WTC11 (cell line): ENCODE results near the gene LARGE1. TPM values are rescaled to one million over a fixed set of nuclear protein-coding genes. Genes with fewer than 3 reads are reported as not detected.

Experiments
- ATAC-seq: fragments of 200-7000 bp; cut with Tn5 transposase; 2 replicates; pipeline ENCODE4 v1.10.0; 2021; ENCODE audit warnings: mild to moderate bottlenecking, moderate library complexity
- CTCF ChIA-PET: fragments of 300-600 bp; sonication (Branson Sonifier 250); formaldehyde crosslinking; loops from one replicate; lab custom pipeline; 2021; ENCODE audit warnings: antibody characterized with exemption; lab: Charles Lee
- POLR2A ChIA-PET: fragments of 350-600 bp; sonication (Branson Sonifier 250); formaldehyde crosslinking; loops from one replicate; lab custom pipeline; 2021; ENCODE audit warnings: antibody characterized with exemption; lab: Charles Lee
- DNase-seq: peaks from one replicate; pipeline ENCODE4 v3.0.0; 2021; ENCODE audit warnings: low spot score
- H3K27ac Mint-ChIP-seq: 2 replicates; pipeline ENCODE4 v1.8.0; 2021; ENCODE audit warnings: mixed read lengths
- H3K27me3 Mint-ChIP-seq: 2 replicates; pipeline ENCODE4 v1.8.0; 2021; ENCODE audit warnings: low read depth, mild to moderate bottlenecking, moderate library complexity, mixed read lengths
- H3K36me3 Mint-ChIP-seq: 2 replicates; pipeline ENCODE4 v1.8.0; 2021; ENCODE audit warnings: mixed read lengths
- H3K4me1 Mint-ChIP-seq: 2 replicates; pipeline ENCODE4 v1.8.0; 2022; ENCODE audit warnings: mixed read lengths
- H3K4me3 Mint-ChIP-seq: 2 replicates; pipeline ENCODE4 v1.8.0; 2021; ENCODE audit warnings: mild to moderate bottlenecking, moderate library complexity, mixed read lengths
- H3K9me3 Mint-ChIP-seq: 2 replicates; pipeline ENCODE4 v1.8.0; 2021; ENCODE audit warnings: mixed read lengths
- ELF4 ChIP-seq: sonication (generic); formaldehyde crosslinking; IDR thresholded peaks from 2 replicates; pipeline ENCODE4 v1.8.1; 2022; ENCODE audit warnings: low read depth, mild to moderate bottlenecking, moderate library complexity, missing genetic modification reagents
- FOXK1 ChIP-seq: sonication (generic); formaldehyde crosslinking; IDR thresholded peaks from 2 replicates; pipeline ENCODE4 v1.8.0; 2022; ENCODE audit warnings: mild to moderate bottlenecking, moderate library complexity, missing genetic modification reagents
- GABPB1 ChIP-seq: sonication (generic); formaldehyde crosslinking; IDR thresholded peaks from 2 replicates; pipeline ENCODE4 v1.8.1; 2023; ENCODE audit warnings: mild to moderate bottlenecking, missing genetic modification reagents
- GTF2I ChIP-seq: fragments of 250-450 bp; sonication (Bioruptor Pico); conservative IDR thresholded peaks from 2 replicates; pipeline ENCODE4 v1.4.0; 2021; ENCODE audit warnings: mild to moderate bottlenecking
- MXD4 ChIP-seq: fragments of 250-450 bp; sonication (Bioruptor Pico); IDR thresholded peaks from 2 replicates; pipeline ENCODE4 v1.8.0; 2021; ENCODE audit warnings: mild to moderate bottlenecking, moderate library complexity, borderline replicate concordance
- NFATC4 ChIP-seq: fragments of 250-450 bp; sonication (Bioruptor Pico); IDR thresholded peaks from 2 replicates; pipeline ENCODE4 v1.9.0; 2021; ENCODE audit warnings: mild to moderate bottlenecking
- RORB ChIP-seq: fragments of 250-450 bp; sonication (Bioruptor Pico); IDR thresholded peaks from 2 replicates; pipeline ENCODE4 v1.9.0; 2021; ENCODE audit warnings: mild to moderate bottlenecking
- SMAD3 ChIP-seq: sonication (generic); formaldehyde crosslinking; IDR thresholded peaks from 2 replicates; pipeline ENCODE4 v1.8.0; 2022; ENCODE audit warnings: missing genetic modification reagents, mild to moderate bottlenecking, borderline replicate concordance
- SP1 ChIP-seq: sonication (generic); formaldehyde crosslinking; conservative IDR thresholded peaks from 2 replicates; pipeline ENCODE4 v1.8.1; 2022; ENCODE audit warnings: missing genetic modification reagents
- TEAD4 ChIP-seq: sonication (generic); formaldehyde crosslinking; IDR thresholded peaks from 2 replicates; pipeline ENCODE4 v1.8.0; 2022; ENCODE audit warnings: mild to moderate bottlenecking, missing genetic modification reagents
- ZNF138 ChIP-seq: sonication (generic); formaldehyde crosslinking; conservative IDR thresholded peaks from 2 replicates; pipeline ENCODE4 v1.8.1; 2022; ENCODE audit warnings: mild to moderate bottlenecking, moderate library complexity, missing genetic modification reagents
- total RNA-seq: library from RNA; stranded (reverse); gene quantifications from 3 replicates; pipeline ENCODE4 v1.2.3, GENCODE V29; 2021
- TF ChIP-seq, protein P1 (sequence below): sonication (generic); formaldehyde crosslinking; conservative IDR thresholded peaks from 2 replicates; pipeline ENCODE4 v1.8.1; 2023; ENCODE audit warnings: mild to moderate bottlenecking, low read depth, missing genetic modification reagents, moderate library complexity
- TF ChIP-seq, protein P2 (sequence below): sonication (generic); formaldehyde crosslinking; IDR thresholded peaks from 2 replicates; pipeline ENCODE4 v1.8.1; 2023; ENCODE audit warnings: mild to moderate bottlenecking, missing genetic modification reagents, borderline replicate concordance
- TF ChIP-seq, protein P3 (sequence below): sonication (generic); formaldehyde crosslinking; IDR thresholded peaks from 2 replicates; pipeline ENCODE4 v1.8.0; 2023; ENCODE audit warnings: missing genetic modification reagents
- TF ChIP-seq, protein P4 (sequence below): sonication (generic); formaldehyde crosslinking; IDR thresholded peaks from 2 replicates; pipeline ENCODE4 v1.8.0; 2022; ENCODE audit warnings: missing genetic modification reagents
- TF ChIP-seq, protein P5 (sequence below): sonication (generic); formaldehyde crosslinking; IDR thresholded peaks from 2 replicates; pipeline ENCODE4 v1.8.1; 2022; ENCODE audit warnings: low read depth, missing genetic modification reagents, borderline replicate concordance
- TF ChIP-seq, protein P6 (sequence below): sonication (generic); formaldehyde crosslinking; IDR thresholded peaks from 2 replicates; pipeline ENCODE4 v1.8.1; 2023; ENCODE audit warnings: mild to moderate bottlenecking, missing genetic modification reagents
- TF ChIP-seq, protein P7 (sequence below): sonication (generic); formaldehyde crosslinking; IDR thresholded peaks from 2 replicates; pipeline ENCODE4 v1.8.1; 2023; ENCODE audit warnings: mild to moderate bottlenecking, missing genetic modification reagents

The LARGE1 gene
- total RNA-seq, 1 experiment from 2014 or later = 72.6 TPM

DNA sequence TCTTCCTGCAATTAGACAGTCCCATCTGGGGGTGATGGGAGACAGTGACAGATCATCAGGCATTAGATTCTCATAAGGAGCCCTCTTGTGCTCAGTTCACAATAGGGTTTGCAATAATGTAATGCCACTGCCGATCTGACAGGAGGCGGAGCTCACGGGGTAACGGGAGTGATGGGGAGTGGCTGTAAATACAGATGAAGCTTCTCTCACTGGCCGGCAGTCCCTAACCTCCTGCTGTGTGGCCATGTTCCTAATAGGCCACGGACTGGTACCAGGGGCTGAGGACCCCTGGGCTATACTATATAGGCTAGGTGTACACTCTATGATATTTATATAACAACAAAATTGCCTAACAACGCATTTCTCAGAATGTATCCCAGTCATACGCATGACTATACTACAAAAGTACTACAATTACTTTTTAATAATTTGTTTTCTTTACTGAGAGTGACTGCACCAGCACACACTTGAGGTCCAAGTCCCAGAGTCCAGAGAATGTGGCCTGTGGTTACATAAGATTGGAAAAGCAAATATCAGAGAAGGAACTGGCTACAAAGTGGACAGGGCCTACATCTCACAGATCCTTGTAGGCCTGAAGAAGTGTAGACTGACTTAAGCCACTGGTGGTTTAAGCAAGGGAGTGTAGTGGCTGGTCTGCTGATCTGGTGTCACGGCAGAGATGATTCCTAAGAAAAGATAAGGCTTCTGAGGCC, 200.0 kb downstream of the LARGE1 start (continued):
- TF ChIP-seq, protein P1, sequence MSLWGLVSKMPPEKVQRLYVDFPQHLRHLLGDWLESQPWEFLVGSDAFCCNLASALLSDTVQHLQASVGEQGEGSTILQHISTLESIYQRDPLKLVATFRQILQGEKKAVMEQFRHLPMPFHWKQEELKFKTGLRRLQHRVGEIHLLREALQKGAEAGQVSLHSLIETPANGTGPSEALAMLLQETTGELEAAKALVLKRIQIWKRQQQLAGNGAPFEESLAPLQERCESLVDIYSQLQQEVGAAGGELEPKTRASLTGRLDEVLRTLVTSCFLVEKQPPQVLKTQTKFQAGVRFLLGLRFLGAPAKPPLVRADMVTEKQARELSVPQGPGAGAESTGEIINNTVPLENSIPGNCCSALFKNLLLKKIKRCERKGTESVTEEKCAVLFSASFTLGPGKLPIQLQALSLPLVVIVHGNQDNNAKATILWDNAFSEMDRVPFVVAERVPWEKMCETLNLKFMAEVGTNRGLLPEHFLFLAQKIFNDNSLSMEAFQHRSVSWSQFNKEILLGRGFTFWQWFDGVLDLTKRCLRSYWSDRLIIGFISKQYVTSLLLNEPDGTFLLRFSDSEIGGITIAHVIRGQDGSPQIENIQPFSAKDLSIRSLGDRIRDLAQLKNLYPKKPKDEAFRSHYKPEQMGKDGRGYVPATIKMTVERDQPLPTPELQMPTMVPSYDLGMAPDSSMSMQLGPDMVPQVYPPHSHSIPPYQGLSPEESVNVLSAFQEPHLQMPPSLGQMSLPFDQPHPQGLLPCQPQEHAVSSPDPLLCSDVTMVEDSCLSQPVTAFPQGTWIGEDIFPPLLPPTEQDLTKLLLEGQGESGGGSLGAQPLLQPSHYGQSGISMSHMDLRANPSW = no peak
- TF ChIP-seq, protein P2, sequence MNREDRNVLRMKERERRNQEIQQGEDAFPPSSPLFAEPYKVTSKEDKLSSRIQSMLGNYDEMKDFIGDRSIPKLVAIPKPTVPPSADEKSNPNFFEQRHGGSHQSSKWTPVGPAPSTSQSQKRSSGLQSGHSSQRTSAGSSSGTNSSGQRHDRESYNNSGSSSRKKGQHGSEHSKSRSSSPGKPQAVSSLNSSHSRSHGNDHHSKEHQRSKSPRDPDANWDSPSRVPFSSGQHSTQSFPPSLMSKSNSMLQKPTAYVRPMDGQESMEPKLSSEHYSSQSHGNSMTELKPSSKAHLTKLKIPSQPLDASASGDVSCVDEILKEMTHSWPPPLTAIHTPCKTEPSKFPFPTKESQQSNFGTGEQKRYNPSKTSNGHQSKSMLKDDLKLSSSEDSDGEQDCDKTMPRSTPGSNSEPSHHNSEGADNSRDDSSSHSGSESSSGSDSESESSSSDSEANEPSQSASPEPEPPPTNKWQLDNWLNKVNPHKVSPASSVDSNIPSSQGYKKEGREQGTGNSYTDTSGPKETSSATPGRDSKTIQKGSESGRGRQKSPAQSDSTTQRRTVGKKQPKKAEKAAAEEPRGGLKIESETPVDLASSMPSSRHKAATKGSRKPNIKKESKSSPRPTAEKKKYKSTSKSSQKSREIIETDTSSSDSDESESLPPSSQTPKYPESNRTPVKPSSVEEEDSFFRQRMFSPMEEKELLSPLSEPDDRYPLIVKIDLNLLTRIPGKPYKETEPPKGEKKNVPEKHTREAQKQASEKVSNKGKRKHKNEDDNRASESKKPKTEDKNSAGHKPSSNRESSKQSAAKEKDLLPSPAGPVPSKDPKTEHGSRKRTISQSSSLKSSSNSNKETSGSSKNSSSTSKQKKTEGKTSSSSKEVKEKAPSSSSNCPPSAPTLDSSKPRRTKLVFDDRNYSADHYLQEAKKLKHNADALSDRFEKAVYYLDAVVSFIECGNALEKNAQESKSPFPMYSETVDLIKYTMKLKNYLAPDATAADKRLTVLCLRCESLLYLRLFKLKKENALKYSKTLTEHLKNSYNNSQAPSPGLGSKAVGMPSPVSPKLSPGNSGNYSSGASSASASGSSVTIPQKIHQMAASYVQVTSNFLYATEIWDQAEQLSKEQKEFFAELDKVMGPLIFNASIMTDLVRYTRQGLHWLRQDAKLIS (CRISPR knock-in tag) = no peak
- no peak for TF ChIP-seq ELF4 (CRISPR knock-in tag)
- no peak for TF ChIP-seq TEAD4 (CRISPR knock-in tag)

DNA sequence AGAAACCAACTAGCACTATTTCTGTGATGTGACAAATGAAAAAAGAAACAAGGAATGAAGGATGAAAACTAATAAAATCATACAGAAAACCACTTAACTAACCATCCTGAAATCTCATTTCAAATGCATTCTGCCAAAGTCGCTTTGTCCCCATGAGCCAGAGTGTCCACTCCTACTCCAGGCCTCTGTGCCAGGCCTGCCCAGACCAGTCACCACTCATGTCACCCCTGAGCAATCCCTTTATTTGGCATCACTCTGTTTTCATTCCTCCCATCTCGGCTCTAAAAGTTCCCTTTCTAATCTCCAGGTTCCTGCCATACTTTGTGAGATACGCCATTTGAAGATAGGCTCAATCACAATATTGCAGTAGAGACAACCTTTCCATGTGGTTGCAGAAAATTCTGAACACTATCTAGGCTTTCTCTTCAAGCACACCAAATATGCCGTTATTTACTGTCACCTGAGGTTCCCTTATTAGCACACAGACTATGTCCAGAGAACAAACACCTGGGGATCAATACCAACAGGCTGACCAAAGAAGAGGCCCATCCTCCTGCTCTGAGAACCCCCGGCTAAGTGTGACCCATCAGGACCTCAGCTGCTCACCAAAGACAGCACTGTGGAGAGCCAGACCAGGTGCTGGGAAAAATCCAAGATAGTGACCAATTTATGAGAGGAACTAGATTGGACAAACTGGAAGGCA, 202.4 kb downstream of the LARGE1 start:
- no peak overlapping the region for H3K27ac Mint-ChIP-seq
- H3K4me1 Mint-ChIP-seq = peaks cover 3% of the 10 kb centered on the region
- no peak overlapping the region for H3K4me3 Mint-ChIP-seq
- H3K9me3 Mint-ChIP-seq = peaks cover 38% of the 10 kb centered on the region
- no peak for DNase-seq
- peaks cover 40% of the 10 kb centered on the region for H3K36me3 Mint-ChIP-seq
- POLR2A ChIA-PET = no interaction called here
- ATAC-seq = no peak
- CTCF ChIA-PET = no interaction called here
- no peaks in the 10 kb centered on the region for H3K27me3 Mint-ChIP-seq
- TF ChIP-seq ELF4 (CRISPR knock-in tag) = no peak
- TF ChIP-seq RORB (CRISPR knock-in tag) = no peak
- TF ChIP-seq, protein P3, sequence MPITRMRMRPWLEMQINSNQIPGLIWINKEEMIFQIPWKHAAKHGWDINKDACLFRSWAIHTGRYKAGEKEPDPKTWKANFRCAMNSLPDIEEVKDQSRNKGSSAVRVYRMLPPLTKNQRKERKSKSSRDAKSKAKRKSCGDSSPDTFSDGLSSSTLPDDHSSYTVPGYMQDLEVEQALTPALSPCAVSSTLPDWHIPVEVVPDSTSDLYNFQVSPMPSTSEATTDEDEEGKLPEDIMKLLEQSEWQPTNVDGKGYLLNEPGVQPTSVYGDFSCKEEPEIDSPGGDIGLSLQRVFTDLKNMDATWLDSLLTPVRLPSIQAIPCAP = no peak
- TF ChIP-seq FOXK1 (CRISPR knock-in tag) = no peak
- TF ChIP-seq SMAD3 (CRISPR knock-in tag) = no peak
- TF ChIP-seq, protein P4, sequence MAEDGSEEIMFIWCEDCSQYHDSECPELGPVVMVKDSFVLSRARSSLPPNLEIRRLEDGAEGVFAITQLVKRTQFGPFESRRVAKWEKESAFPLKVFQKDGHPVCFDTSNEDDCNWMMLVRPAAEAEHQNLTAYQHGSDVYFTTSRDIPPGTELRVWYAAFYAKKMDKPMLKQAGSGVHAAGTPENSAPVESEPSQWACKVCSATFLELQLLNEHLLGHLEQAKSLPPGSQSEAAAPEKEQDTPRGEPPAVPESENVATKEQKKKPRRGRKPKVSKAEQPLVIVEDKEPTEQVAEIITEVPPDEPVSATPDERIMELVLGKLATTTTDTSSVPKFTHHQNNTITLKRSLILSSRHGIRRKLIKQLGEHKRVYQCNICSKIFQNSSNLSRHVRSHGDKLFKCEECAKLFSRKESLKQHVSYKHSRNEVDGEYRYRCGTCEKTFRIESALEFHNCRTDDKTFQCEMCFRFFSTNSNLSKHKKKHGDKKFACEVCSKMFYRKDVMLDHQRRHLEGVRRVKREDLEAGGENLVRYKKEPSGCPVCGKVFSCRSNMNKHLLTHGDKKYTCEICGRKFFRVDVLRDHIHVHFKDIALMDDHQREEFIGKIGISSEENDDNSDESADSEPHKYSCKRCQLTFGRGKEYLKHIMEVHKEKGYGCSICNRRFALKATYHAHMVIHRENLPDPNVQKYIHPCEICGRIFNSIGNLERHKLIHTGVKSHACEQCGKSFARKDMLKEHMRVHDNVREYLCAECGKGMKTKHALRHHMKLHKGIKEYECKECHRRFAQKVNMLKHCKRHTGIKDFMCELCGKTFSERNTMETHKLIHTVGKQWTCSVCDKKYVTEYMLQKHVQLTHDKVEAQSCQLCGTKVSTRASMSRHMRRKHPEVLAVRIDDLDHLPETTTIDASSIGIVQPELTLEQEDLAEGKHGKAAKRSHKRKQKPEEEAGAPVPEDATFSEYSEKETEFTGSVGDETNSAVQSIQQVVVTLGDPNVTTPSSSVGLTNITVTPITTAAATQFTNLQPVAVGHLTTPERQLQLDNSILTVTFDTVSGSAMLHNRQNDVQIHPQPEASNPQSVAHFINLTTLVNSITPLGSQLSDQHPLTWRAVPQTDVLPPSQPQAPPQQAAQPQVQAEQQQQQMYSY (CRISPR knock-in tag) = no peak
- TF ChIP-seq ZNF138 (CRISPR knock-in tag) = no peak
- no peak for TF ChIP-seq GTF2I
- TF ChIP-seq, protein P5, sequence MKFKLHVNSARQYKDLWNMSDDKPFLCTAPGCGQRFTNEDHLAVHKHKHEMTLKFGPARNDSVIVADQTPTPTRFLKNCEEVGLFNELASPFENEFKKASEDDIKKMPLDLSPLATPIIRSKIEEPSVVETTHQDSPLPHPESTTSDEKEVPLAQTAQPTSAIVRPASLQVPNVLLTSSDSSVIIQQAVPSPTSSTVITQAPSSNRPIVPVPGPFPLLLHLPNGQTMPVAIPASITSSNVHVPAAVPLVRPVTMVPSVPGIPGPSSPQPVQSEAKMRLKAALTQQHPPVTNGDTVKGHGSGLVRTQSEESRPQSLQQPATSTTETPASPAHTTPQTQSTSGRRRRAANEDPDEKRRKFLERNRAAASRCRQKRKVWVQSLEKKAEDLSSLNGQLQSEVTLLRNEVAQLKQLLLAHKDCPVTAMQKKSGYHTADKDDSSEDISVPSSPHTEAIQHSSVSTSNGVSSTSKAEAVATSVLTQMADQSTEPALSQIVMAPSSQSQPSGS = no peak
- TF ChIP-seq MXD4 (CRISPR knock-in tag) = no peak
- no peak for TF ChIP-seq TEAD4 (CRISPR knock-in tag)
- TF ChIP-seq GABPB1 (CRISPR knock-in tag) = no peak
- TF ChIP-seq, protein P6, sequence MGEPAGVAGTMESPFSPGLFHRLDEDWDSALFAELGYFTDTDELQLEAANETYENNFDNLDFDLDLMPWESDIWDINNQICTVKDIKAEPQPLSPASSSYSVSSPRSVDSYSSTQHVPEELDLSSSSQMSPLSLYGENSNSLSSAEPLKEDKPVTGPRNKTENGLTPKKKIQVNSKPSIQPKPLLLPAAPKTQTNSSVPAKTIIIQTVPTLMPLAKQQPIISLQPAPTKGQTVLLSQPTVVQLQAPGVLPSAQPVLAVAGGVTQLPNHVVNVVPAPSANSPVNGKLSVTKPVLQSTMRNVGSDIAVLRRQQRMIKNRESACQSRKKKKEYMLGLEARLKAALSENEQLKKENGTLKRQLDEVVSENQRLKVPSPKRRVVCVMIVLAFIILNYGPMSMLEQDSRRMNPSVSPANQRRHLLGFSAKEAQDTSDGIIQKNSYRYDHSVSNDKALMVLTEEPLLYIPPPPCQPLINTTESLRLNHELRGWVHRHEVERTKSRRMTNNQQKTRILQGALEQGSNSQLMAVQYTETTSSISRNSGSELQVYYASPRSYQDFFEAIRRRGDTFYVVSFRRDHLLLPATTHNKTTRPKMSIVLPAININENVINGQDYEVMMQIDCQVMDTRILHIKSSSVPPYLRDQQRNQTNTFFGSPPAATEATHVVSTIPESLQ (CRISPR knock-in tag) = no peak
- TF ChIP-seq, protein P7, sequence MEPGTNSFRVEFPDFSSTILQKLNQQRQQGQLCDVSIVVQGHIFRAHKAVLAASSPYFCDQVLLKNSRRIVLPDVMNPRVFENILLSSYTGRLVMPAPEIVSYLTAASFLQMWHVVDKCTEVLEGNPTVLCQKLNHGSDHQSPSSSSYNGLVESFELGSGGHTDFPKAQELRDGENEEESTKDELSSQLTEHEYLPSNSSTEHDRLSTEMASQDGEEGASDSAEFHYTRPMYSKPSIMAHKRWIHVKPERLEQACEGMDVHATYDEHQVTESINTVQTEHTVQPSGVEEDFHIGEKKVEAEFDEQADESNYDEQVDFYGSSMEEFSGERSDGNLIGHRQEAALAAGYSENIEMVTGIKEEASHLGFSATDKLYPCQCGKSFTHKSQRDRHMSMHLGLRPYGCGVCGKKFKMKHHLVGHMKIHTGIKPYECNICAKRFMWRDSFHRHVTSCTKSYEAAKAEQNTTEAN (CRISPR knock-in tag) = no peak
- TF ChIP-seq NFATC4 = no peak
- no peak for TF ChIP-seq SP1 (CRISPR knock-in tag)
